ENCODE measurements around the gene SUSD4.

The SUSD4 gene

DNA sequence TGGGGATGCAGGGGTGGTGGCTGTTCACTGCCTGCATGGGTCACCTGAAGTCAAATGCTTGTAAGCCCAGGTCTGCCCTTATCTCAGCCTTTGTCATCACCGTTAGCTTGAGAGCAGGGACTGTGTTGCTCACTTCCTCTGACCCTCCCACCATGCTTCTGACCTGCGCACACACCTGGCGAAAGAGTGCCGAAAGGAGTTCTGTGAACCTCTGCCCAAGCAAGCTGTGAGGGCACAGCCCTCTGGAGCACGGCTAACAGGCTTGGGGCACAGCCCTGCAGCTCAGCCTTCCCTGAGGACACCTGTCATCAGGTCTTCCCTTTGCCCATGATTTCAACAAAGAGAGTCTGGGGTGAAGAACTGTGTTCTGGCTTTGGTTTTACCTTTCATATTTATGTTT, 93.8 kb downstream of the SUSD4 start:
- Histone ChIP-seq H3K36me3 (ENCODE audit: low read depth) (no peaks in the 10 kb centered on the region), H3K4me1 (ENCODE audit: insufficient read depth, poor library complexity, severe bottlenecking) (no peaks in the 10 kb centered on the region), H3K4me3 (ENCODE audit: severe bottlenecking) (no peak overlapping the region), H3K27me3 (ENCODE audit: insufficient read depth, poor library complexity, severe bottlenecking) (no peaks in the 10 kb centered on the region), H3K27ac (ENCODE audit: poor library complexity, severe bottlenecking) (no peak overlapping the region), H3K9me3 (ENCODE audit: severe bottlenecking) (no peaks in the 10 kb centered on the region)
- ATAC-seq (ENCODE audit: low read depth) (no peak), DNase-seq (ENCODE audit: low spot score) (no peak)
- TF ChIP-seq, protein P1, sequence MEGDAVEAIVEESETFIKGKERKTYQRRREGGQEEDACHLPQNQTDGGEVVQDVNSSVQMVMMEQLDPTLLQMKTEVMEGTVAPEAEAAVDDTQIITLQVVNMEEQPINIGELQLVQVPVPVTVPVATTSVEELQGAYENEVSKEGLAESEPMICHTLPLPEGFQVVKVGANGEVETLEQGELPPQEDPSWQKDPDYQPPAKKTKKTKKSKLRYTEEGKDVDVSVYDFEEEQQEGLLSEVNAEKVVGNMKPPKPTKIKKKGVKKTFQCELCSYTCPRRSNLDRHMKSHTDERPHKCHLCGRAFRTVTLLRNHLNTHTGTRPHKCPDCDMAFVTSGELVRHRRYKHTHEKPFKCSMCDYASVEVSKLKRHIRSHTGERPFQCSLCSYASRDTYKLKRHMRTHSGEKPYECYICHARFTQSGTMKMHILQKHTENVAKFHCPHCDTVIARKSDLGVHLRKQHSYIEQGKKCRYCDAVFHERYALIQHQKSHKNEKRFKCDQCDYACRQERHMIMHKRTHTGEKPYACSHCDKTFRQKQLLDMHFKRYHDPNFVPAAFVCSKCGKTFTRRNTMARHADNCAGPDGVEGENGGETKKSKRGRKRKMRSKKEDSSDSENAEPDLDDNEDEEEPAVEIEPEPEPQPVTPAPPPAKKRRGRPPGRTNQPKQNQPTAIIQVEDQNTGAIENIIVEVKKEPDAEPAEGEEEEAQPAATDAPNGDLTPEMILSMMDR (IDR thresholded peaks at IDR 0.05; ENCODE audit: poor library complexity, severe bottlenecking), result no peak

DNA sequence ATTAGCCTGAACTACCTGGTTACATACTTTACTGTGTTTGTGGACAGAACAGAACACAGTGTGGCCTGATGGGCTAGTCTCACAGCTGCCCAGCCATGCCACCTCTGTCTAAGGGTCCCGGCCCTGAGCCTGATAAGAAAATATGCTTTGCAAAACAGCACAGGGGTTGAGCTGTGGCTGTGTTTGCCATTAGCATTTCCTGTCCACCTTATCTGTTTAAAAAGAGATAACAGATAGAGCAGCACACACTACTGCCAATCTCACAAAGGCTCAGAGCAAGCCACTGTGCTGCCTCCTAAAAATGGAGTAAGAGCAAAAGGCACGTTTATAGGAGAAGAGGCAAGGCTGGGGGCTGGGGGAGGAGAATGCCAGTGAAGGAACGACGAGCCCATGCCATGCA, 95.0 kb downstream of the SUSD4 start:
- Histone ChIP-seq H3K36me3 (ENCODE audit: low read depth) (no peaks in the 10 kb centered on the region), H3K4me1 (ENCODE audit: insufficient read depth, poor library complexity, severe bottlenecking) (no peaks in the 10 kb centered on the region), H3K9me3 (ENCODE audit: severe bottlenecking) (no peaks in the 10 kb centered on the region), H3K27ac (ENCODE audit: poor library complexity, severe bottlenecking) (no peak overlapping the region), H3K27me3 (ENCODE audit: insufficient read depth, poor library complexity, severe bottlenecking) (no peaks in the 10 kb centered on the region), H3K4me3 (ENCODE audit: severe bottlenecking) (no peak overlapping the region)
- DNase-seq (ENCODE audit: low spot score) (no peak), ATAC-seq (ENCODE audit: low read depth) (no peak)
- TF ChIP-seq, protein P1 (IDR thresholded peaks at IDR 0.05; ENCODE audit: poor library complexity, severe bottlenecking), result no peak

- Histone ChIP-seq H3K36me3 (ENCODE audit: low read depth) (no peaks in the 10 kb centered on the region), H3K4me1 (ENCODE audit: insufficient read depth, poor library complexity, severe bottlenecking) (no peaks in the 10 kb centered on the region), H3K27me3 (ENCODE audit: insufficient read depth, poor library complexity, severe bottlenecking) (no peaks in the 10 kb centered on the region), H3K9me3 (ENCODE audit: severe bottlenecking) (no peaks in the 10 kb centered on the region), H3K27ac (ENCODE audit: poor library complexity, severe bottlenecking) (no peak overlapping the region), H3K4me3 (ENCODE audit: severe bottlenecking) (no peak overlapping the region)
- DNase-seq (ENCODE audit: low spot score) (no peak), ATAC-seq (ENCODE audit: low read depth) (no peak)
- TF ChIP-seq, protein P1 (IDR thresholded peaks at IDR 0.05; ENCODE audit: poor library complexity, severe bottlenecking), result no peak
Observed at GRCh38 chr1:223266632-223267172, 97.3 kb downstream of the SUSD4 start.

DNA sequence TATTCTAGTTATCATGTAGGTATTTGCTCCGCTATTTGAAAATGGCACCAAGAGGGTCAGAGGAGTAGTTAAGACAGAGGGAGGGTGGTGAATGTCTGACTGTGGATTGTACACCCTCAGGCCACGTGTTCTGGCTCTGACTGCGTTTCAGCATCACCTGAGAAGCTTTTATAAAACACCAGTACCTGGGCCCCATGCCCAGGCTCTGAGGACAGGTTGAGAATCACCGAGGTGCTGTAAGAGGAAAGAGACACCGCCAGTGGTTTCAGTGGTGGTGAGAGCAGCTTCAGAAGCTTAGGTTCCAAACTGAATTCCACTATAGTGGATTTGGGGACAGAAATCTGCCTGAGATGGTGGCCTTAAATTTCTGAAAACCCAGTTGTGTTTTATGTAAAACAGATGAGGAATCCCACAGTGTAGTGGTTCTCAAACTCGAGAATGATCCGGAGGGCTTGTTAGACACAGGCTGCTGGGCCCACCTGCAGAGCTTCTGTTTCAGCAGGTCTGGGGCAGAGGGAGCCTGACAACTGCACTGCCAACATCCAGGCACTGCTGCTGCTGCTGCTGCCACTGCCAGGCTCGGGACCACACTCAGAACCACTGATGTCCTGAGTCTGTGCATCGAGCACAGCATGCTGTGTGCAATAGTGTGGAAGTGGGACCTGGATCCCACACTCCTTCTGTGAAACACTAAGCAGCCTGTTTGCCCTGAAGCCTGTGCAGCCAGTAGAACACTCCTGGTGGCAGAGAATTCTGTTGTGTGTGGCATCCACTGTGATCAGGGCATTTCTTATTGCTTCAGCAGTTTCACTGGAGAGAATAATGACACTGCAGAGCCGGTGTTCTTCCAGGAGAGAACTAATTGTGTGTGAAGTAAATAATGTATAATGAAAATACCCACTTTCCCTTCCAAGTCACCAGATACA, 98.7 kb downstream of the SUSD4 start:
- ATAC-seq (ENCODE audit: low read depth) (no peak), DNase-seq (ENCODE audit: low spot score) (no peak)
- no peak overlapping the region for H3K27ac ChIP-seq (ENCODE audit: poor library complexity, severe bottlenecking)
- H3K4me3 ChIP-seq (ENCODE audit: severe bottlenecking), result no peak overlapping the region
- H3K36me3 ChIP-seq (ENCODE audit: low read depth), result no peaks in the 10 kb centered on the region
- TF ChIP-seq, protein P1 (IDR thresholded peaks at IDR 0.05; ENCODE audit: poor library complexity, severe bottlenecking), result no peak
- H3K4me1 ChIP-seq (ENCODE audit: insufficient read depth, poor library complexity, severe bottlenecking), result no peaks in the 10 kb centered on the region
- no peaks in the 10 kb centered on the region for H3K27me3 ChIP-seq (ENCODE audit: insufficient read depth, poor library complexity, severe bottlenecking)
- no peaks in the 10 kb centered on the region for H3K9me3 ChIP-seq (ENCODE audit: severe bottlenecking)

GRCh38 chr1:223264529-223264928, 99.4 kb downstream of the SUSD4 start:
- DNase-seq (ENCODE audit: low spot score), result no peak
- Histone ChIP-seq H3K27ac (ENCODE audit: poor library complexity, severe bottlenecking) (no peak overlapping the region), H3K4me1 (ENCODE audit: insufficient read depth, poor library complexity, severe bottlenecking) (no peaks in the 10 kb centered on the region), H3K27me3 (ENCODE audit: insufficient read depth, poor library complexity, severe bottlenecking) (no peaks in the 10 kb centered on the region), H3K9me3 (ENCODE audit: severe bottlenecking) (no peaks in the 10 kb centered on the region), H3K36me3 (ENCODE audit: low read depth) (no peaks in the 10 kb centered on the region), H3K4me3 (ENCODE audit: severe bottlenecking) (no peak overlapping the region)
- TF ChIP-seq, protein P1 (IDR thresholded peaks at IDR 0.05; ENCODE audit: poor library complexity, severe bottlenecking), result no peak
- no peak for ATAC-seq (ENCODE audit: low read depth)
